Neural cell (in vitro differentiated cells): ENCODE measurements around the gene CBR3.

Experiments
- CTCF ChIP-seq: fragments of 450-650 bp; IDR thresholded peaks from 2 replicates; pipeline ENCODE4 v1.5.1; 2014; ENCODE audit warnings: antibody characterized with exemption, mild to moderate bottlenecking, moderate library complexity; ENCODE audit not compliant: poor library complexity, severe bottlenecking
- EP300 ChIP-seq: fragments of 450-650 bp; conservative IDR thresholded peaks from 2 replicates; pipeline ENCODE4 v1.6.1; 2014; ENCODE audit warnings: antibody characterized with exemption, mild to moderate bottlenecking, moderate library complexity; ENCODE audit not compliant: poor library complexity, severe bottlenecking
- MXI1 ChIP-seq: fragments of 450-650 bp; conservative IDR thresholded peaks from 2 replicates; pipeline ENCODE4 v1.6.1; 2014; ENCODE audit warnings: antibody characterized with exemption, mild to moderate bottlenecking; ENCODE audit not compliant: poor library complexity, severe bottlenecking
- POLR2AphosphoS5 ChIP-seq: IDR thresholded peaks from 2 replicates; pipeline ENCODE4 v1.6.1; 2012

DNA sequence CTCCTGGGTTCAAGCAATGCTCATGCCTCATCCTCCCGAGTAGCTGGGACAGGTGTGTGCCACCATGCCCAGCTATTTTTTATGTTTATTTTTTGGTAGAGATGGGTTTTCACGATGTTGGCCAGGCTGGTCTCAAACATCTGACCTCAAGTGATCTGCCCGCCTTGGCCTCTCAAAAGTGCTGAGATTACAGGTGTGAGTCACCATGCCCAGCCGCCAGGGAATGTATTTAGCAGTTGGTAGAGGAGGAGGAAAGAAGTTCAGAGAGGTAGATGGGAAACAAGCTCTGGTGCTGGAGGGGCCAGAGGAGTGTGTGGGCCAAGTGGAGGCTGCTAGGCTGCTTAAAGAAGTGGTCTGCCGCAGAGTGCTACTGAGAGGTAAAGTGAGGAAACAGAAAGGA lies 27.8 kb downstream of the CBR3 start:
- TF ChIP-seq CTCF (no peak), MXI1 (no peak), POLR2AphosphoS5 (no peak), EP300 (no peak)
